OCI-LY7 (cell line): ENCODE measurements around the gene TSHZ2. TPM values are rescaled to one million over a fixed set of nuclear protein-coding genes. Genes with fewer than 3 reads are reported as not detected.

Source experiments
- BruUV-seq: library from RNA; stranded (reverse); fragments of 400-500 nt; replicated peaks from 2 replicates; lab custom pipeline; 2021; lab: Mats Ljungman, UMichigan
- CTCF ChIA-PET: fragments of 300-600 bp; sonication (Branson Sonifier 250); formaldehyde crosslinking; loops from one replicate; lab custom pipeline; 2022; ENCODE audit warnings: antibody characterized with exemption; ENCODE audit not compliant: unreplicated experiment; lab: Charles Lee
- POLR2A ChIA-PET: fragments of 300-600 bp; sonication (Branson Sonifier 250); formaldehyde crosslinking; loops from one replicate; lab custom pipeline; 2022; ENCODE audit warnings: antibody characterized with exemption; lab: Charles Lee
- DNase-seq: peaks from one replicate; pipeline ENCODE4 v3.0.0-alpha.2; 2015; ENCODE audit warnings: low spot score
- H2AFZ ChIP-seq: fragments of 200-600 bp; sonication (generic), shearing (Covaris generic); 2 replicates; pipeline ENCODE4 v1.6.1; 2014; ENCODE audit warnings: mild to moderate bottlenecking, antibody characterized with exemption, low read length, moderate library complexity
- H3K27ac ChIP-seq: fragments of 200-600 bp; sonication (generic); 2 replicates; pipeline ENCODE4 v1.5.1; 2014; ENCODE audit warnings: mixed run types, low read depth, mild to moderate bottlenecking, moderate library complexity, low read length, inconsistent platforms; ENCODE audit not compliant: poor library complexity, severe bottlenecking
- H3K36me3 ChIP-seq: fragments of 200-600 bp; sonication (generic); 2 replicates; pipeline ENCODE4 v1.6.1; 2014; ENCODE audit warnings: mild to moderate bottlenecking, antibody characterized with exemption, low read length, moderate library complexity, mixed read lengths; ENCODE audit not compliant: insufficient read depth
- H3K4me1 ChIP-seq: fragments of 200-600 bp; sonication (generic); 2 replicates; pipeline ENCODE4 v1.5.1; 2014; ENCODE audit warnings: mild to moderate bottlenecking, low read length; ENCODE audit not compliant: insufficient read depth, poor library complexity, severe bottlenecking
- H3K4me2 ChIP-seq: fragments of 200-600 bp; sonication (generic); 2 replicates; pipeline ENCODE4 v1.6.1; 2014; ENCODE audit warnings: mild to moderate bottlenecking, low read length
- H3K4me3 ChIP-seq: fragments of 200-600 bp; sonication (generic); 2 replicates; pipeline ENCODE4 v1.5.1; 2014; ENCODE audit warnings: mild to moderate bottlenecking, low read depth, low read length; ENCODE audit not compliant: poor library complexity, severe bottlenecking
- H3K79me2 ChIP-seq: fragments of 200-600 bp; sonication (generic); 2 replicates; pipeline ENCODE4 v1.6.1; 2016; ENCODE audit warnings: low read depth, mild to moderate bottlenecking, low read length, moderate library complexity, mixed read lengths; ENCODE audit not compliant: insufficient read depth
- H3K9me2 ChIP-seq: fragments of 200-600 bp; sonication (generic); 2 replicates; pipeline ENCODE4 v1.6.1; 2016; ENCODE audit warnings: mild to moderate bottlenecking, low read length, mixed read lengths; ENCODE audit not compliant: insufficient read depth
- H3K9me3 ChIP-seq: fragments of 200-600 bp; sonication (generic); 2 replicates; pipeline ENCODE4 v1.6.1; 2014; ENCODE audit warnings: mild to moderate bottlenecking, mixed run types, low read length, mixed read lengths
- H4K20me1 ChIP-seq: fragments of 200-600 bp; sonication (generic); 2 replicates; pipeline ENCODE4 v1.6.1; 2014; ENCODE audit warnings: mild to moderate bottlenecking, antibody characterized with exemption, low read length, moderate library complexity, mixed read lengths; ENCODE audit not compliant: insufficient read depth
- CTCF ChIP-seq: fragments of 200-600 bp; sonication (generic); conservative IDR thresholded peaks from 2 replicates; pipeline ENCODE4 v1.5.1; 2014; ENCODE audit warnings: mild to moderate bottlenecking, antibody characterized with exemption, low read length, moderate library complexity, mixed read lengths
- EZH2phosphoT487 ChIP-seq: fragments of 200-600 bp; sonication (generic); IDR thresholded peaks from 2 replicates; pipeline ENCODE4 v1.6.1; 2018; ENCODE audit warnings: low read depth, borderline replicate concordance, mild to moderate bottlenecking, mixed run types, antibody characterized with exemption, low read length, moderate library complexity, mixed read lengths
- intact Hi-C: fragments of 100-400 bp; cut with micrococcal nuclease; formaldehyde crosslinking; loops from one replicate; pipeline ENCODE4 v1.10.0; 2022; ENCODE audit not compliant: unreplicated experiment
- total RNA-seq, 2 experiments: library from RNA; depleted of rRNA in 1 of 2; stranded (reverse); fragments of >200 nt in 1 of 2; shearing (Covaris generic) in 1 of 2; gene quantifications; 2 replicates each; pipeline ENCODE4 v1.2.3, GENCODE V29; 2014 to 2022

TSHZ2 gene
- total RNA-seq, 2 experiments from 2014 or later, result not detected

- no peaks in the 10 kb centered on the region for H4K20me1 ChIP-seq
- H3K9me2 ChIP-seq, result no peaks in the 10 kb centered on the region
- H3K9me3 ChIP-seq, result no peaks in the 10 kb centered on the region
- H2AFZ ChIP-seq, result no peak overlapping the region
- TF ChIP-seq CTCF (no peak), EZH2phosphoT487 (no peak)
- no peaks in the 10 kb centered on the region for H3K79me2 ChIP-seq
- no peak overlapping the region for H3K4me2 ChIP-seq
- ChIA-PET CTCF (no interaction called here), POLR2A (interaction anchor here (0.7 kb wide), 4 partner anchors 27 to 722 kb away, joined by 3 to 5 read pairs (median 3); no protein-coding TSS in a partner anchor)
- intact Hi-C loops, result no loop called here
- DNase-seq, result no peak
- H3K4me3 ChIP-seq, result no peak overlapping the region
- no peak overlapping the region for H3K27ac ChIP-seq
- H3K36me3 ChIP-seq, result no peaks in the 10 kb centered on the region
- BruUV-seq, result no TSS peak
- no peaks in the 10 kb centered on the region for H3K4me1 ChIP-seq
Observed at GRCh38 chr20:53491462-53491861, 519.3 kb downstream of the TSHZ2 start.

GRCh38 chr20:53492212-53492611 lies 520.1 kb downstream of the TSHZ2 start:
- ChIA-PET CTCF (no interaction called here), POLR2A (interaction anchor here (0.5 to 1.0 kb wide), 3 partner anchors 37 to 655 kb away, joined by 3 to 6 read pairs (median 3); no protein-coding TSS in a partner anchor)
- Histone ChIP-seq H3K4me2 (no peak overlapping the region), H4K20me1 (no peaks in the 10 kb centered on the region), H3K4me3 (no peak overlapping the region), H3K79me2 (no peaks in the 10 kb centered on the region), H3K36me3 (no peaks in the 10 kb centered on the region), H3K27ac (no peak overlapping the region), H2AFZ (no peak overlapping the region), H3K4me1 (no peaks in the 10 kb centered on the region), H3K9me3 (no peaks in the 10 kb centered on the region), H3K9me2 (no peaks in the 10 kb centered on the region)
- no TSS peak for BruUV-seq
- no peak for TF ChIP-seq EZH2phosphoT487
- no peak for TF ChIP-seq CTCF
- intact Hi-C loops, result no loop called here
- DNase-seq, result no peak

- Histone ChIP-seq H3K79me2 (no peaks in the 10 kb centered on the region), H3K4me3 (no peak overlapping the region), H3K4me1 (no peaks in the 10 kb centered on the region), H3K9me2 (no peaks in the 10 kb centered on the region), H3K4me2 (no peak overlapping the region), H3K9me3 (no peaks in the 10 kb centered on the region), H3K27ac (no peak overlapping the region), H3K36me3 (no peaks in the 10 kb centered on the region), H4K20me1 (no peaks in the 10 kb centered on the region), H2AFZ (no peak overlapping the region)
- TF ChIP-seq EZH2phosphoT487 (no peak), CTCF (peak; percentile 39; the same call in 1 of the 2 replicates)
- intact Hi-C loops, result no loop called here
- ChIA-PET CTCF (no interaction called here), POLR2A (no interaction called here)
- no peak for DNase-seq
- no TSS peak for BruUV-seq
Observed at GRCh38 chr20:53493311-53493857, 521.2 kb downstream of the TSHZ2 start.
